KMS-11 (cell line): ENCODE data around the gene MBD3L2.

ENCODE experiments used
- H2AFZ ChIP-seq: fragments of 200-600 bp; sonication (generic); 2 replicates; pipeline ENCODE4 v1.6.1; 2016; ENCODE audit warnings: antibody characterized with exemption, mixed run types, low read depth
- H3K27ac ChIP-seq: fragments of 200-600 bp; sonication (generic); 2 replicates; pipeline ENCODE4 v1.6.1; 2016; ENCODE audit warnings: mild to moderate bottlenecking, mixed run types
- H3K27me3 ChIP-seq: fragments of 200-600 bp; sonication (generic); 2 replicates; pipeline ENCODE4 v1.6.1; 2017; ENCODE audit warnings: mild to moderate bottlenecking, low read depth, mixed run types, moderate library complexity; ENCODE audit not compliant: insufficient read depth
- H3K36me3 ChIP-seq: fragments of 200-600 bp; sonication (generic); 2 replicates; pipeline ENCODE4 v1.6.1; 2017; ENCODE audit warnings: mild to moderate bottlenecking, mixed run types; ENCODE audit not compliant: insufficient read depth
- H3K4me1 ChIP-seq: fragments of 200-600 bp; sonication (generic); 2 replicates; pipeline ENCODE4 v1.6.1; 2016; ENCODE audit warnings: mild to moderate bottlenecking, low read depth, mixed run types; ENCODE audit not compliant: poor library complexity, severe bottlenecking
- H3K4me2 ChIP-seq: fragments of 200-600 bp; sonication (generic); 2 replicates; pipeline ENCODE4 v1.7.0; 2016; ENCODE audit warnings: mild to moderate bottlenecking, mixed run types
- H3K4me3 ChIP-seq: fragments of 200-600 bp; sonication (generic); IDR thresholded peaks from 2 replicates; pipeline ENCODE4 v1.6.1; 2017; ENCODE audit warnings: low read depth, low read length, mixed read lengths; ENCODE audit not compliant: insufficient read depth
- H3K79me2 ChIP-seq: fragments of 200-600 bp; sonication (generic); 2 replicates; pipeline ENCODE4 v1.6.1; 2016; ENCODE audit warnings: low read depth, mixed run types; ENCODE audit not compliant: insufficient read depth
- H3K9ac ChIP-seq: fragments of 200-600 bp; sonication (generic); 2 replicates; pipeline ENCODE4 v1.6.1; 2016; ENCODE audit warnings: mild to moderate bottlenecking, mixed run types
- H4K20me1 ChIP-seq: fragments of 200-600 bp; sonication (generic); 2 replicates; pipeline ENCODE4 v1.6.1; 2016; ENCODE audit warnings: mild to moderate bottlenecking, mixed run types; ENCODE audit not compliant: insufficient read depth
- CTCF ChIP-seq: fragments of 200-600 bp; sonication (generic); conservative IDR thresholded peaks from 2 replicates; pipeline ENCODE4 v1.6.1; 2017; ENCODE audit warnings: low read depth, mild to moderate bottlenecking, antibody characterized with exemption, low read length, moderate library complexity, mixed read lengths

The MBD3L2 gene

GRCh38 chr19:7098701-7099596, 49.8 kb downstream of the MBD3L2 start:
- H2AFZ ChIP-seq = peak overlapping the region; percentile 80

GRCh38 chr19:7099597-7099921, 50.4 kb downstream of the MBD3L2 start:
- H3K36me3 ChIP-seq = no peaks in the 10 kb centered on the region
- H3K4me3 ChIP-seq = no peak overlapping the region
- H3K27ac ChIP-seq = peak overlapping the region; percentile 73; the same call in 1 of the 2 replicates
- H2AFZ ChIP-seq = peak overlapping the region; percentile 80; the same call in 1 of the 2 replicates
- H3K4me2 ChIP-seq = peak overlapping the region; percentile 92
- no peak for TF ChIP-seq CTCF
- peak overlapping the region; percentile 69; the same call in 1 of the 2 replicates for H3K9ac ChIP-seq
- H3K79me2 ChIP-seq = no peaks in the 10 kb centered on the region
- H3K4me1 ChIP-seq = peaks cover 24% of the 10 kb centered on the region
- H3K27me3 ChIP-seq = no peaks in the 10 kb centered on the region
- H4K20me1 ChIP-seq = no peaks in the 10 kb centered on the region

More at GRCh38 chr19:7098701-7099596, 49.8 kb downstream of the MBD3L2 start:
- Histone ChIP-seq H3K4me2 (peak overlapping the region; percentile 92), H3K4me1 (peaks cover 21% of the 10 kb centered on the region), H3K79me2 (no peaks in the 10 kb centered on the region), H4K20me1 (no peaks in the 10 kb centered on the region), H3K27me3 (no peaks in the 10 kb centered on the region), H3K27ac (peak overlapping the region; percentile 73), H3K4me3 (no peak overlapping the region), H3K36me3 (no peaks in the 10 kb centered on the region), H3K9ac (peak overlapping the region; percentile 69; the same call in 1 of the 2 replicates)
- TF ChIP-seq CTCF = no peak
